IMR-90 (cell line): ENCODE measurements around the gene GNB1L. TPM values are rescaled to one million over a fixed set of nuclear protein-coding genes. Genes with fewer than 3 reads are reported as not detected.

Experiments
- ATAC-seq: fragments of 200-7000 bp; cut with Tn5 transposase; 2 replicates; pipeline ENCODE4 v1.9.1; 2020; ENCODE audit warnings: low read depth, mild to moderate bottlenecking, moderate library complexity
- BruUV-seq: library from RNA; stranded (reverse); fragments of 400-500 nt; replicated peaks from 2 replicates; lab custom pipeline; 2021; lab: Mats Ljungman, UMichigan
- CTCF ChIA-PET: fragments of 300-600 bp; formaldehyde crosslinking; extraction: SDS; loops from one replicate; lab custom pipeline; 2021; ENCODE audit warnings: antibody characterized with exemption; lab: Yijun Ruan, JAX
- POLR2A ChIA-PET: fragments of 300-600 bp; sonication (Branson Sonifier 250); formaldehyde crosslinking; loops from one replicate; lab custom pipeline; 2022; ENCODE audit warnings: antibody characterized with exemption; ENCODE audit not compliant: unreplicated experiment; lab: Charles Lee
- DNase-seq: peaks from one replicate; pipeline ENCODE4 v3.0.0; 2013
- H2AFZ ChIP-seq: replicated peaks from 2 replicates; pipeline ENCODE3; 2013; ENCODE audit warnings: low read length, mild to moderate bottlenecking; ENCODE audit not compliant: poor library complexity
- H2AK5ac ChIP-seq: 2 replicates; pipeline ENCODE4 v1.6.1; 2013; ENCODE audit warnings: low read depth, low read length, inconsistent platforms
- H2AK9ac ChIP-seq: replicated peaks from 2 replicates; pipeline ENCODE3; 2013; ENCODE audit warnings: mild to moderate bottlenecking, low read depth, low read length, moderate library complexity; ENCODE audit not compliant: poor library complexity
- H2BK120ac ChIP-seq: 2 replicates; pipeline ENCODE4 v1.6.1; 2013; ENCODE audit warnings: low read depth, low read length, inconsistent platforms
- H2BK15ac ChIP-seq: 3 replicates; pipeline ENCODE4 v1.6.1; 2013; ENCODE audit warnings: low read depth, low read length, inconsistent platforms
- H2BK20ac ChIP-seq: 2 replicates; pipeline ENCODE4 v1.6.1; 2013; ENCODE audit warnings: low read depth, mild to moderate bottlenecking, inconsistent platforms, low read length, moderate library complexity
- H2BK5ac ChIP-seq: 2 replicates; pipeline ENCODE4 v1.6.1; 2013; ENCODE audit warnings: mild to moderate bottlenecking, low read depth, low read length, inconsistent platforms; ENCODE audit not compliant: poor library complexity, severe bottlenecking
- H3K14ac ChIP-seq: replicated peaks from 2 replicates; pipeline ENCODE4 v1.6.1; 2013; ENCODE audit warnings: low read depth, low read length, inconsistent platforms
- H3K18ac ChIP-seq: 2 replicates; pipeline ENCODE4 v1.6.1; 2013; ENCODE audit warnings: low read depth, low read length, control low read depth
- H3K23ac ChIP-seq: 2 replicates; pipeline ENCODE4 v1.6.1; 2013; ENCODE audit warnings: low read depth, low read length, inconsistent platforms
- H3K27ac ChIP-seq: 2 replicates; pipeline ENCODE4 v1.5.1; 2013; ENCODE audit warnings: mild to moderate bottlenecking, control low read depth, low read length; ENCODE audit not compliant: insufficient read depth
- H3K27me3 ChIP-seq: 2 replicates; pipeline ENCODE4 v1.6.1; 2013; ENCODE audit warnings: low read length; ENCODE audit not compliant: control insufficient read depth, insufficient read depth
- H3K36me3 ChIP-seq: 2 replicates; pipeline ENCODE4 v1.6.1; 2013; ENCODE audit warnings: low read length, mixed read lengths; ENCODE audit not compliant: control insufficient read depth, insufficient read depth
- H3K4ac ChIP-seq: 2 replicates; pipeline ENCODE4 v1.6.1; 2013; ENCODE audit warnings: low read depth, low read length, inconsistent platforms
- H3K4me1 ChIP-seq: 2 replicates; pipeline ENCODE4 v1.6.1; 2013; ENCODE audit warnings: low read length, mixed read lengths; ENCODE audit not compliant: control insufficient read depth, insufficient read depth
- H3K4me2 ChIP-seq: 2 replicates; pipeline ENCODE4 v1.6.1; 2013; ENCODE audit warnings: low read depth, mild to moderate bottlenecking, control low read depth, low read length, moderate library complexity
- H3K4me3 ChIP-seq: 2 replicates; pipeline ENCODE4 v1.5.1; 2013; ENCODE audit warnings: low read depth, mild to moderate bottlenecking, control low read depth, low read length, moderate library complexity; ENCODE audit not compliant: insufficient read depth
- H3K56ac ChIP-seq: 2 replicates; pipeline ENCODE4 v1.6.1; 2013; ENCODE audit warnings: low read length, inconsistent platforms; ENCODE audit not compliant: insufficient read depth; ENCODE audit errors: extremely low read depth
- H3K79me1 ChIP-seq, 2 experiments: 2 replicates each; pipeline ENCODE4 v1.6.1; 2013; ENCODE audit warnings: low read length in 2 of 2, inconsistent platforms in 1 of 2, low read depth in 1 of 2
- H3K9ac ChIP-seq: 2 replicates; pipeline ENCODE4 v1.6.1; 2013; ENCODE audit warnings: low read depth, low read length, control low read depth
- H3K9me1 ChIP-seq: 2 replicates; pipeline ENCODE4 v1.6.1; 2013; ENCODE audit warnings: low read length, inconsistent platforms; ENCODE audit not compliant: insufficient read depth
- H3K9me3 ChIP-seq: 2 replicates; pipeline ENCODE4 v1.6.1; 2013; ENCODE audit warnings: low read length; ENCODE audit not compliant: control insufficient read depth, insufficient read depth
- H4K20me1 ChIP-seq: 2 replicates; pipeline ENCODE4 v1.6.1; 2013; ENCODE audit warnings: low read length, inconsistent platforms; ENCODE audit not compliant: insufficient read depth
- H4K5ac ChIP-seq: 2 replicates; pipeline ENCODE4 v1.6.1; 2013; ENCODE audit warnings: mild to moderate bottlenecking, low read depth, low read length, control low read depth
- H4K8ac ChIP-seq, 2 experiments: 2 replicates each; pipeline ENCODE4 v1.6.1; 2013; ENCODE audit warnings: low read depth in 2 of 2, low read length in 2 of 2, control low read depth in 1 of 2, inconsistent platforms in 1 of 2
- H4K91ac ChIP-seq: 2 replicates; pipeline ENCODE4 v1.6.1; 2013; ENCODE audit warnings: low read depth, low read length, inconsistent platforms; ENCODE audit not compliant: insufficient read depth
- BHLHE40 ChIP-seq: fragments of 150-350 bp; IDR thresholded peaks from 2 replicates; pipeline ENCODE4 v1.6.1; 2016; ENCODE audit warnings: mild to moderate bottlenecking, low read depth, low read length
- CEBPB ChIP-seq: IDR thresholded peaks from 2 replicates; pipeline ENCODE4 v1.6.1; 2012; ENCODE audit warnings: low read depth, low read length, improper control_type of control experiment
- CHD1 ChIP-seq: IDR thresholded peaks from 2 replicates; pipeline ENCODE4 v1.6.1; 2012; ENCODE audit warnings: low read depth, low read length, improper control_type of control experiment
- FOS ChIP-seq: fragments of 150-350 bp; IDR thresholded peaks from 2 replicates; pipeline ENCODE4 v1.6.1; 2016; ENCODE audit warnings: low read depth, low read length
- MAFK ChIP-seq: IDR thresholded peaks from 2 replicates; pipeline ENCODE4 v1.6.1; 2012; ENCODE audit warnings: low read depth, low read length, improper control_type of control experiment
- MAZ ChIP-seq: IDR thresholded peaks from 2 replicates; pipeline ENCODE4 v1.6.1; 2012; ENCODE audit warnings: low read depth, mild to moderate bottlenecking, low read length, improper control_type of control experiment, moderate library complexity, borderline replicate concordance
- NFE2L2 ChIP-seq: fragments of 150-350 bp; IDR thresholded peaks from 2 replicates; pipeline ENCODE4 v1.6.1; 2016; ENCODE audit warnings: low read depth, mild to moderate bottlenecking, low read length
- RAD21 ChIP-seq: IDR thresholded peaks from 2 replicates; pipeline ENCODE4 v1.6.1; 2012; ENCODE audit warnings: low read length, improper control_type of control experiment
- RCOR1 ChIP-seq: IDR thresholded peaks from 2 replicates; pipeline ENCODE4 v1.6.1; 2012; ENCODE audit warnings: mild to moderate bottlenecking, low read length, improper control_type of control experiment; ENCODE audit not compliant: insufficient replicate concordance
- RFX5 ChIP-seq: IDR thresholded peaks from 2 replicates; pipeline ENCODE4 v1.8.0; 2012; ENCODE audit warnings: low read depth, mild to moderate bottlenecking, low read length, moderate library complexity
- SMC3 ChIP-seq: fragments of 150-350 bp; IDR thresholded peaks from 2 replicates; pipeline ENCODE4 v1.6.1; 2016; ENCODE audit warnings: low read depth, mild to moderate bottlenecking, antibody characterized with exemption, low read length, moderate library complexity
- WGBS, 2 experiments: methylation state at CpG; one replicate each; pipeline versions ENCODE4 v1.1.5 to v1.1.7; 2013; ENCODE audit warnings: missing lambda C conversion rate in 2 of 2; ENCODE audit not compliant: insufficient read length in 1 of 2; ENCODE audit errors: extremely low coverage in 2 of 2; 5-methylcytosine and 5-hydroxymethylcytosine counted together
- dilution Hi-C: fragments of 300-500 bp; cut with HindIII; formaldehyde crosslinking; loops from one replicate; pipeline ENCODE4 v1.14.3; 2018; ENCODE audit warnings: low sequenced_read_pairs; ENCODE audit not compliant: unreplicated experiment
- in situ Hi-C: fragments of 300-500 bp; cut with MboI; formaldehyde crosslinking; loops from 3 replicates; pipeline ENCODE4 v1.14.3; 2019; ENCODE audit warnings: low sequenced_read_pairs, inconsistent platforms, mixed read lengths
- intact Hi-C: fragments of 100-400 bp; cut with micrococcal nuclease; formaldehyde crosslinking; loops from 2 replicates; pipeline ENCODE4 v1.10.0; 2022
- polyA plus RNA-seq, 3 experiments: library from polyadenylated mRNA; depleted of rRNA; stranded (reverse); fragments of >200 nt; gene quantifications; 2 replicates each; pipeline ENCODE4 v1.2.3, GENCODE V29; 2012; ENCODE audit warnings: low replicate concordance in 1 of 3
- total RNA-seq: library from RNA; depleted of rRNA; stranded (reverse); fragments of >200 nt; gene quantifications from 2 replicates; pipeline ENCODE4 v1.2.3, GENCODE V29; 2012
- TF ChIP-seq, protein P1 (sequence below): fragments of 150-350 bp; IDR thresholded peaks from 2 replicates; pipeline ENCODE4 v1.6.1; 2017; ENCODE audit warnings: mild to moderate bottlenecking, antibody characterized with exemption, low read length, low read depth
- TF ChIP-seq, protein P2 (sequence below): conservative IDR thresholded peaks from 2 replicates; pipeline ENCODE4 v1.5.1; 2012; ENCODE audit warnings: mild to moderate bottlenecking, low read depth, low read length, improper control_type of control experiment
- TF ChIP-seq, protein P3 (sequence below): fragments of 150-350 bp; IDR thresholded peaks from 2 replicates; pipeline ENCODE4 v1.6.1; 2016; ENCODE audit warnings: low read depth, mild to moderate bottlenecking, low read length, moderate library complexity, borderline replicate concordance

Gene GNB1L
- total and polyA plus RNA-seq, 2 of the 4 experiments (the other 2 are of a cell fraction): 2.5 to 4.4 TPM

DNA sequence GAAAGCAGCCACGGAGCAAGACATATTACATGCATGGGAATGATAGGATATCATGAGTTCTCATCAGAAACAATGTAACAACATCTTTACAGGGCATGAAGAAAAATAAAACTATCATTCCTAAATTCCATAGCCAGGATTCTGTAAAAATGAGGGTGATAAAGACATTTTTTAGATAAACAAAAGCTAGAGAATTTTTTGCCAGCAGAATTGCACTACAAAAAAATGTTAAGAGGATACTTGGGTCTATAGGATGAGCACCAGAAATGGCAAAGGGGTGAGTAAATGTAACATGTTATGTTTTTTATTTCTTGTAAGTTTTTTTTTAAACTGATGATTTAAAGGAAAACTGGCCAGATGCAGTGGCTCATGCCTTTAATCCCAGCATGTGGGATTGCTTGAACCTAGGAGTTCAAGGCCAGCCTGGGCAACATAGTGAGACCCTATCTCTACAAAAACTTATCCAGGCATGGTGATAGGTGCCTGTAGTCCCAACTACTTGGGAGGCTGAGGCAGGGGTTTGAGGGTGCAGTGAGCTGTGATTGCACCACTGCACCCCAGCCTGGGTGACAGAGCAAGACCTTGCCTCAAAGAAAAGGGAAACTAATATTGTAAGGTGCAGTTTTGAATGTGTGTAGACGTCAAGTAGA lies 60.9 kb downstream of the GNB1L start:
- Histone ChIP-seq H3K79me1 (no peaks in the 10 kb centered on the region), H3K18ac (no peak overlapping the region), H3K14ac (no peak overlapping the region), H4K5ac (no peak overlapping the region), H2BK20ac (no peak overlapping the region), H3K4me2 (no peak overlapping the region), H2AK5ac (no peak overlapping the region), H3K36me3 (no peaks in the 10 kb centered on the region), H3K4ac (no peak overlapping the region), H3K9ac (no peak overlapping the region), H3K4me3 (no peak overlapping the region), H3K56ac (no peak overlapping the region), H3K27me3 (no peaks in the 10 kb centered on the region), H4K20me1 (no peaks in the 10 kb centered on the region), H4K91ac (no peak overlapping the region), H3K27ac (no peak overlapping the region), H4K8ac (no peak overlapping the region), H2AK9ac (no peak overlapping the region), H2BK15ac (no peak overlapping the region), H3K4me1 (peaks cover 3% of the 10 kb centered on the region), H3K9me3 (peaks cover 8% of the 10 kb centered on the region), H2AFZ (no peak overlapping the region), H3K9me1 (no peaks in the 10 kb centered on the region), H2BK5ac (no peak overlapping the region), H3K23ac (no peak overlapping the region), H2BK120ac (no peak overlapping the region)
- peak; percentile 29; the same call in 1 of the 2 replicates for ATAC-seq
- dilution Hi-C loops (no loop called here), in situ Hi-C loops (no loop called here), intact Hi-C loops (no loop called here)
- 90% methylated on average over 1 of the region's 2 CpGs; no CpG with 5 or more reads in 1 of the 2 experiments for WGBS, 2 experiments
- no TSS peak for BruUV-seq
- CTCF ChIA-PET: no interaction called here
- no peak for DNase-seq
- TF ChIP-seq CHD1 (no peak), MAFK (no peak), RAD21 (no peak), SMC3 (no peak), CEBPB (no peak), FOS (no peak), NFE2L2 (no peak), BHLHE40 (no peak), MAZ (no peak), RFX5 (no peak), RCOR1 (no peak)
- TF ChIP-seq, protein P1, sequence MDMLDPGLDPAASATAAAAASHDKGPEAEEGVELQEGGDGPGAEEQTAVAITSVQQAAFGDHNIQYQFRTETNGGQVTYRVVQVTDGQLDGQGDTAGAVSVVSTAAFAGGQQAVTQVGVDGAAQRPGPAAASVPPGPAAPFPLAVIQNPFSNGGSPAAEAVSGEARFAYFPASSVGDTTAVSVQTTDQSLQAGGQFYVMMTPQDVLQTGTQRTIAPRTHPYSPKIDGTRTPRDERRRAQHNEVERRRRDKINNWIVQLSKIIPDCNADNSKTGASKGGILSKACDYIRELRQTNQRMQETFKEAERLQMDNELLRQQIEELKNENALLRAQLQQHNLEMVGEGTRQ: no peak
- TF ChIP-seq, protein P2, sequence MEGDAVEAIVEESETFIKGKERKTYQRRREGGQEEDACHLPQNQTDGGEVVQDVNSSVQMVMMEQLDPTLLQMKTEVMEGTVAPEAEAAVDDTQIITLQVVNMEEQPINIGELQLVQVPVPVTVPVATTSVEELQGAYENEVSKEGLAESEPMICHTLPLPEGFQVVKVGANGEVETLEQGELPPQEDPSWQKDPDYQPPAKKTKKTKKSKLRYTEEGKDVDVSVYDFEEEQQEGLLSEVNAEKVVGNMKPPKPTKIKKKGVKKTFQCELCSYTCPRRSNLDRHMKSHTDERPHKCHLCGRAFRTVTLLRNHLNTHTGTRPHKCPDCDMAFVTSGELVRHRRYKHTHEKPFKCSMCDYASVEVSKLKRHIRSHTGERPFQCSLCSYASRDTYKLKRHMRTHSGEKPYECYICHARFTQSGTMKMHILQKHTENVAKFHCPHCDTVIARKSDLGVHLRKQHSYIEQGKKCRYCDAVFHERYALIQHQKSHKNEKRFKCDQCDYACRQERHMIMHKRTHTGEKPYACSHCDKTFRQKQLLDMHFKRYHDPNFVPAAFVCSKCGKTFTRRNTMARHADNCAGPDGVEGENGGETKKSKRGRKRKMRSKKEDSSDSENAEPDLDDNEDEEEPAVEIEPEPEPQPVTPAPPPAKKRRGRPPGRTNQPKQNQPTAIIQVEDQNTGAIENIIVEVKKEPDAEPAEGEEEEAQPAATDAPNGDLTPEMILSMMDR: no peak
- TF ChIP-seq, protein P3, sequence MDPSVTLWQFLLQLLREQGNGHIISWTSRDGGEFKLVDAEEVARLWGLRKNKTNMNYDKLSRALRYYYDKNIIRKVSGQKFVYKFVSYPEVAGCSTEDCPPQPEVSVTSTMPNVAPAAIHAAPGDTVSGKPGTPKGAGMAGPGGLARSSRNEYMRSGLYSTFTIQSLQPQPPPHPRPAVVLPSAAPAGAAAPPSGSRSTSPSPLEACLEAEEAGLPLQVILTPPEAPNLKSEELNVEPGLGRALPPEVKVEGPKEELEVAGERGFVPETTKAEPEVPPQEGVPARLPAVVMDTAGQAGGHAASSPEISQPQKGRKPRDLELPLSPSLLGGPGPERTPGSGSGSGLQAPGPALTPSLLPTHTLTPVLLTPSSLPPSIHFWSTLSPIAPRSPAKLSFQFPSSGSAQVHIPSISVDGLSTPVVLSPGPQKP: no peak
- POLR2A ChIA-PET: no interaction called here
